K562 (cell line): ENCODE measurements around the gene OCEL1. TPM values are rescaled to one million over a fixed set of nuclear protein-coding genes. Genes with fewer than 3 reads are reported as not detected.

Experiments
- ARID1B ChIP-seq: fragments of 450-650 bp; IDR thresholded peaks from 2 replicates; pipeline ENCODE4 v1.6.1; 2016; ENCODE audit warnings: antibody characterized with exemption, mild to moderate bottlenecking, inconsistent platforms
- ATF7 ChIP-seq: fragments of 450-650 bp; IDR thresholded peaks from 2 replicates; pipeline ENCODE4 v1.7.1; 2014; ENCODE audit warnings: mild to moderate bottlenecking, moderate library complexity
- ERF ChIP-seq: fragments of 450-650 bp; formaldehyde crosslinking; IDR thresholded peaks from 2 replicates; pipeline ENCODE4 v1.4.0; 2020; ENCODE audit warnings: mild to moderate bottlenecking, mixed read lengths
- MAZ ChIP-seq, 2 experiments: fragments of 450-650 bp in 1 of 2; sonication (generic) in 1 of 2; formaldehyde crosslinking; IDR thresholded peaks in 1 of 2; conservative IDR thresholded peaks in 1 of 2; 2 replicates each; pipeline versions ENCODE4 v1.4.0 to v1.5.0; 2020; ENCODE audit warnings: mild to moderate bottlenecking in 1 of 2, missing genetic modification reagents in 1 of 2
- NRF1 ChIP-seq, 2 experiments: fragments of 450-650 bp; IDR thresholded peaks in 1 of 2; conservative IDR thresholded peaks in 1 of 2; 2 replicates each; pipeline ENCODE4 v1.6.1; 2014; ENCODE audit warnings: mild to moderate bottlenecking in 2 of 2
- SAP30 ChIP-seq: fragments of 200-600 bp; sonication (generic); IDR thresholded peaks from 2 replicates; pipeline ENCODE4 v1.6.1; 2012; ENCODE audit warnings: borderline replicate concordance, low read depth, mild to moderate bottlenecking, moderate library complexity, low read length, control low read depth, inconsistent platforms; ENCODE audit not compliant: insufficient read depth, poor library complexity, severe bottlenecking
- SREBF2 ChIP-seq: sonication (generic); formaldehyde crosslinking; IDR thresholded peaks from 2 replicates; pipeline ENCODE4 v1.4.0; 2020; ENCODE audit warnings: mild to moderate bottlenecking, missing genetic modification reagents
- ZNF239 ChIP-seq: fragments of 250-450 bp; sonication (Bioruptor Pico); IDR thresholded peaks from 2 replicates; pipeline ENCODE4 v1.4.0; 2020; ENCODE audit warnings: mild to moderate bottlenecking
- ZNF75A ChIP-seq: fragments of 450-650 bp; formaldehyde crosslinking; IDR thresholded peaks from 2 replicates; pipeline ENCODE4 v1.4.0; 2020; ENCODE audit warnings: mild to moderate bottlenecking
- polyA plus RNA-seq, 8 experiments: library from polyadenylated mRNA; depleted of rRNA in 4 of 8; stranded (reverse) in 5 of 8; unstranded in 3 of 8; fragments of >200 nt; fragmentation: Nextera tagmentation in 2 of 8; fragmentation: Illumina TruSeq in 1 of 8; extraction: Ambion mirVana in 2 of 8; extraction: Trizol in 1 of 8; gene quantifications; 2 replicates each; pipeline versions ENCODE4 v1.2.1 to v1.2.3, GENCODE V29; 2011 to 2014; ENCODE audit warnings: inconsistent platforms in 1 of 8, missing spikeins in 1 of 8
- total RNA-seq, 7 experiments: library from RNA; depleted of rRNA in 6 of 7; stranded (reverse); fragments of >200 nt in 6 of 7; fragmentation: Illumina TruSeq in 2 of 7; extraction: Trizol in 2 of 7; gene quantifications; 2 replicates each; pipeline versions ENCODE4 v1.2.1 to v1.2.3, GENCODE V29; 2011 to 2021; ENCODE audit warnings: low replicate concordance in 1 of 7
- TF ChIP-seq, protein P1 (sequence below): fragments of 200-600 bp; sonication (generic); IDR thresholded peaks from one replicate; pipeline ENCODE4 v1.6.1; 2012; ENCODE audit warnings: mild to moderate bottlenecking, low read depth, low read length, inconsistent platforms
- TF ChIP-seq, protein P2 (sequence below): fragments of 450-650 bp; formaldehyde crosslinking; IDR thresholded peaks from 2 replicates; pipeline ENCODE4 v1.4.0; 2020; ENCODE audit warnings: mild to moderate bottlenecking
- TF ChIP-seq, protein P3 (sequence below), 2 experiments: IDR thresholded peaks; 2 replicates each; pipeline ENCODE4 v1.6.1; 2011; ENCODE audit warnings: borderline replicate concordance in 1 of 2, control low read depth in 1 of 2, low read depth in 1 of 2, low read length in 1 of 2, mild to moderate bottlenecking in 1 of 2, mixed read lengths in 1 of 2, moderate library complexity in 1 of 2; ENCODE audit not compliant: insufficient read depth in 1 of 2, insufficient read length in 1 of 2, poor library complexity in 1 of 2, severe bottlenecking in 1 of 2; ENCODE audit errors: extremely low read depth in 1 of 2

Gene OCEL1
- total and polyA plus RNA-seq, 9 of the 15 experiments (the other 6 are each of a cell fraction or from before 2014, with no cell fraction given): 8.0 to 38.0 (median 12.4) TPM

DNA sequence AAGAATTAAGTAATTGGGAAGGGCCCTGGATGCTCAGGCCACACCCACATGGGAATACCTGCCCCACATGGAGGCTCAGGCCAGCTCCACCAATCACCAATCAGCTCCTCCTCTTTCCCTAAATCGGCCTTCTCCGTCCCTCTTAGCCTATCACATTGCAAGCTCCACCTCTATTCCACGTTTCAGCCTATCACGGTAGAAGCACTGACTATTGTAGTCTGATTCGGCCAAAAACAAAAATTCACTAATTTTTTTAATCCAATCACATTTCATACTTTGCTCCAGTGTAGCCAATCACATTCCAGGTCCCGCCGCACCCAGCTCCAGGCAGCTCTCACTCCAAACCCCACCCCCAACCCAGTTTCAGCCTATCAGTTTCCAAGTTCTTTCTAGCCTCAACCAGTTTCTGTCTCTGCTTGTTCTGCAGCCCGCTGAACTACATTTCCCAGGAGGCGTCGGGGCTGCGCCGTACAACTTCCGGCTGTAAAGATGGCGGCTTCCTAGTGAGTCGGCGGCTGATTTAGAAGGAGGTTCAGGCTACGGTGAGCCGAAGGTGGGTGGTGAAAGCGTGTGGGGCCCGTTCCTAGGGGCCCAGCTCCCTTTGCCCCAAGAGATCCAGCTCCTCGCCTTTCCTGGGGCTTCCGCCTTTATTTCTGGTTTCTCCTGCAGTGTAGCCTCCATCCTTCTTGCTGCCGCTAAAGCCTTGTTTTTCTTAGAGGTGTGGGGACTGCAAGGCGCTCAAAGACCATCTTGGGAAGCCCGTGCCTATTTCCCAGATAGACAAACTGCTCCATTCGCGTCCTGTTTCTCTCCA lies 41.2 kb downstream of the OCEL1 start, which contains the start of gene BABAM1 (continued):
- TF ChIP-seq, protein P1, sequence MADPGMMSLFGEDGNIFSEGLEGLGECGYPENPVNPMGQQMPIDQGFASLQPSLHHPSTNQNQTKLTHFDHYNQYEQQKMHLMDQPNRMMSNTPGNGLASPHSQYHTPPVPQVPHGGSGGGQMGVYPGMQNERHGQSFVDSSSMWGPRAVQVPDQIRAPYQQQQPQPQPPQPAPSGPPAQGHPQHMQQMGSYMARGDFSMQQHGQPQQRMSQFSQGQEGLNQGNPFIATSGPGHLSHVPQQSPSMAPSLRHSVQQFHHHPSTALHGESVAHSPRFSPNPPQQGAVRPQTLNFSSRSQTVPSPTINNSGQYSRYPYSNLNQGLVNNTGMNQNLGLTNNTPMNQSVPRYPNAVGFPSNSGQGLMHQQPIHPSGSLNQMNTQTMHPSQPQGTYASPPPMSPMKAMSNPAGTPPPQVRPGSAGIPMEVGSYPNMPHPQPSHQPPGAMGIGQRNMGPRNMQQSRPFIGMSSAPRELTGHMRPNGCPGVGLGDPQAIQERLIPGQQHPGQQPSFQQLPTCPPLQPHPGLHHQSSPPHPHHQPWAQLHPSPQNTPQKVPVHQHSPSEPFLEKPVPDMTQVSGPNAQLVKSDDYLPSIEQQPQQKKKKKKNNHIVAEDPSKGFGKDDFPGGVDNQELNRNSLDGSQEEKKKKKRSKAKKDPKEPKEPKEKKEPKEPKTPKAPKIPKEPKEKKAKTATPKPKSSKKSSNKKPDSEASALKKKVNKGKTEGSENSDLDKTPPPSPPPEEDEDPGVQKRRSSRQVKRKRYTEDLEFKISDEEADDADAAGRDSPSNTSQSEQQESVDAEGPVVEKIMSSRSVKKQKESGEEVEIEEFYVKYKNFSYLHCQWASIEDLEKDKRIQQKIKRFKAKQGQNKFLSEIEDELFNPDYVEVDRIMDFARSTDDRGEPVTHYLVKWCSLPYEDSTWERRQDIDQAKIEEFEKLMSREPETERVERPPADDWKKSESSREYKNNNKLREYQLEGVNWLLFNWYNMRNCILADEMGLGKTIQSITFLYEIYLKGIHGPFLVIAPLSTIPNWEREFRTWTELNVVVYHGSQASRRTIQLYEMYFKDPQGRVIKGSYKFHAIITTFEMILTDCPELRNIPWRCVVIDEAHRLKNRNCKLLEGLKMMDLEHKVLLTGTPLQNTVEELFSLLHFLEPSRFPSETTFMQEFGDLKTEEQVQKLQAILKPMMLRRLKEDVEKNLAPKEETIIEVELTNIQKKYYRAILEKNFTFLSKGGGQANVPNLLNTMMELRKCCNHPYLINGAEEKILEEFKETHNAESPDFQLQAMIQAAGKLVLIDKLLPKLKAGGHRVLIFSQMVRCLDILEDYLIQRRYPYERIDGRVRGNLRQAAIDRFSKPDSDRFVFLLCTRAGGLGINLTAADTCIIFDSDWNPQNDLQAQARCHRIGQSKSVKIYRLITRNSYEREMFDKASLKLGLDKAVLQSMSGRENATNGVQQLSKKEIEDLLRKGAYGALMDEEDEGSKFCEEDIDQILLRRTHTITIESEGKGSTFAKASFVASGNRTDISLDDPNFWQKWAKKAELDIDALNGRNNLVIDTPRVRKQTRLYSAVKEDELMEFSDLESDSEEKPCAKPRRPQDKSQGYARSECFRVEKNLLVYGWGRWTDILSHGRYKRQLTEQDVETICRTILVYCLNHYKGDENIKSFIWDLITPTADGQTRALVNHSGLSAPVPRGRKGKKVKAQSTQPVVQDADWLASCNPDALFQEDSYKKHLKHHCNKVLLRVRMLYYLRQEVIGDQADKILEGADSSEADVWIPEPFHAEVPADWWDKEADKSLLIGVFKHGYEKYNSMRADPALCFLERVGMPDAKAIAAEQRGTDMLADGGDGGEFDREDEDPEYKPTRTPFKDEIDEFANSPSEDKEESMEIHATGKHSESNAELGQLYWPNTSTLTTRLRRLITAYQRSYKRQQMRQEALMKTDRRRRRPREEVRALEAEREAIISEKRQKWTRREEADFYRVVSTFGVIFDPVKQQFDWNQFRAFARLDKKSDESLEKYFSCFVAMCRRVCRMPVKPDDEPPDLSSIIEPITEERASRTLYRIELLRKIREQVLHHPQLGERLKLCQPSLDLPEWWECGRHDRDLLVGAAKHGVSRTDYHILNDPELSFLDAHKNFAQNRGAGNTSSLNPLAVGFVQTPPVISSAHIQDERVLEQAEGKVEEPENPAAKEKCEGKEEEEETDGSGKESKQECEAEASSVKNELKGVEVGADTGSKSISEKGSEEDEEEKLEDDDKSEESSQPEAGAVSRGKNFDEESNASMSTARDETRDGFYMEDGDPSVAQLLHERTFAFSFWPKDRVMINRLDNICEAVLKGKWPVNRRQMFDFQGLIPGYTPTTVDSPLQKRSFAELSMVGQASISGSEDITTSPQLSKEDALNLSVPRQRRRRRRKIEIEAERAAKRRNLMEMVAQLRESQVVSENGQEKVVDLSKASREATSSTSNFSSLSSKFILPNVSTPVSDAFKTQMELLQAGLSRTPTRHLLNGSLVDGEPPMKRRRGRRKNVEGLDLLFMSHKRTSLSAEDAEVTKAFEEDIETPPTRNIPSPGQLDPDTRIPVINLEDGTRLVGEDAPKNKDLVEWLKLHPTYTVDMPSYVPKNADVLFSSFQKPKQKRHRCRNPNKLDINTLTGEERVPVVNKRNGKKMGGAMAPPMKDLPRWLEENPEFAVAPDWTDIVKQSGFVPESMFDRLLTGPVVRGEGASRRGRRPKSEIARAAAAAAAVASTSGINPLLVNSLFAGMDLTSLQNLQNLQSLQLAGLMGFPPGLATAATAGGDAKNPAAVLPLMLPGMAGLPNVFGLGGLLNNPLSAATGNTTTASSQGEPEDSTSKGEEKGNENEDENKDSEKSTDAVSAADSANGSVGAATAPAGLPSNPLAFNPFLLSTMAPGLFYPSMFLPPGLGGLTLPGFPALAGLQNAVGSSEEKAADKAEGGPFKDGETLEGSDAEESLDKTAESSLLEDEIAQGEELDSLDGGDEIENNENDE: no peak
- no peak for TF ChIP-seq ZNF239 (CRISPR knock-in tag)
- no peak for TF ChIP-seq ARID1B
- TF ChIP-seq, protein P2, sequence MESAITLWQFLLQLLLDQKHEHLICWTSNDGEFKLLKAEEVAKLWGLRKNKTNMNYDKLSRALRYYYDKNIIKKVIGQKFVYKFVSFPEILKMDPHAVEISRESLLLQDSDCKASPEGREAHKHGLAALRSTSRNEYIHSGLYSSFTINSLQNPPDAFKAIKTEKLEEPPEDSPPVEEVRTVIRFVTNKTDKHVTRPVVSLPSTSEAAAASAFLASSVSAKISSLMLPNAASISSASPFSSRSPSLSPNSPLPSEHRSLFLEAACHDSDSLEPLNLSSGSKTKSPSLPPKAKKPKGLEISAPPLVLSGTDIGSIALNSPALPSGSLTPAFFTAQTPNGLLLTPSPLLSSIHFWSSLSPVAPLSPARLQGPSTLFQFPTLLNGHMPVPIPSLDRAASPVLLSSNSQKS (CRISPR knock-in tag): no peak
- peak; percentile 87 for TF ChIP-seq SAP30
- TF ChIP-seq ATF7: peak; percentile 68; the same call in 1 of the 2 replicates
- TF ChIP-seq, protein P3, sequence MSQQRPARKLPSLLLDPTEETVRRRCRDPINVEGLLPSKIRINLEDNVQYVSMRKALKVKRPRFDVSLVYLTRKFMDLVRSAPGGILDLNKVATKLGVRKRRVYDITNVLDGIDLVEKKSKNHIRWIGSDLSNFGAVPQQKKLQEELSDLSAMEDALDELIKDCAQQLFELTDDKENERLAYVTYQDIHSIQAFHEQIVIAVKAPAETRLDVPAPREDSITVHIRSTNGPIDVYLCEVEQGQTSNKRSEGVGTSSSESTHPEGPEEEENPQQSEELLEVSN (IDR thresholded peaks at IDR 0.05; ENCODE audit: borderline replicate concordance in 1 of 2, extremely low read depth in 1 of 2, insufficient read depth in 1 of 2, insufficient read length in 1 of 2, low read depth in 1 of 2, low read length in 1 of 2, poor library complexity in 1 of 2, severe bottlenecking in 1 of 2): peak in 1 of 2 experiments; percentile 9
- TF ChIP-seq NRF1 (conservative IDR thresholded peaks at IDR 0.05 in 1 of 2, IDR thresholded peaks at IDR 0.05 in 1 of 2): peak; percentile 87 to 88
- 0 out of 4 replicates have a peak, but pooled peaks of 1 of the 2 experiments have one; percentile 14 for TF ChIP-seq MAZ (CRISPR knock-in tag; conservative IDR thresholded peaks at IDR 0.05 in 1 of 2, IDR thresholded peaks at IDR 0.05 in 1 of 2)
- TF ChIP-seq ERF: 0 out of 2 replicates have a peak, but pooled peaks have one; percentile 78
- 0 out of 2 replicates have a peak, but pooled peaks have one; percentile 28 for TF ChIP-seq ZNF75A (CRISPR knock-in tag)
- TF ChIP-seq SREBF2 (CRISPR knock-in tag): no peak
